Neural progenitor cell (in vitro differentiated cells): Measurements from ENCODE around the gene KRTAP26-1. TPM values are rescaled to one million over a fixed set of nuclear protein-coding genes. Genes with fewer than 3 reads are reported as not detected.

Experiments used
- DNase-seq: peaks from one replicate; pipeline ENCODE4 v3.0.0-alpha.2; 2016; ENCODE audit warnings: low spot score
- H2AFZ ChIP-seq: fragments of 200-600 bp; sonication (generic); replicated peaks from 2 replicates; pipeline ENCODE4 v1.6.1; 2016; ENCODE audit warnings: antibody characterized with exemption
- H3F3A ChIP-seq: fragments of 200-600 bp; sonication (generic); 2 replicates; pipeline ENCODE4 v1.6.1; 2016; ENCODE audit warnings: antibody characterized with exemption, low read depth
- H3K27ac ChIP-seq: fragments of 200-600 bp; sonication (generic); 2 replicates; pipeline ENCODE4 v1.5.1; 2016; ENCODE audit warnings: mild to moderate bottlenecking
- H3K27me3 ChIP-seq: fragments of 200-600 bp; sonication (generic); 2 replicates; pipeline ENCODE4 v1.6.1; 2016; ENCODE audit warnings: mild to moderate bottlenecking, moderate library complexity
- H3K36me3 ChIP-seq: fragments of 200-600 bp; sonication (generic); 2 replicates; pipeline ENCODE4 v1.5.1; 2016
- H3K4me1 ChIP-seq: fragments of 200-600 bp; sonication (generic); 2 replicates; pipeline ENCODE4 v1.6.1; 2016; ENCODE audit warnings: mixed run types
- H3K4me2 ChIP-seq: fragments of 200-600 bp; sonication (generic); 2 replicates; pipeline ENCODE4 v1.6.1; 2016
- H3K4me3 ChIP-seq: fragments of 200-600 bp; sonication (generic); 2 replicates; pipeline ENCODE4 v1.5.1; 2016
- H3K79me2 ChIP-seq: fragments of 200-600 bp; sonication (generic); 2 replicates; pipeline ENCODE4 v1.6.1; 2016; ENCODE audit warnings: low read depth
- H3K9ac ChIP-seq: fragments of 200-600 bp; sonication (generic); 2 replicates; pipeline ENCODE4 v1.6.1; 2016
- H3K9me3 ChIP-seq: fragments of 200-600 bp; sonication (generic); 2 replicates; pipeline ENCODE4 v1.5.1; 2016; ENCODE audit warnings: low read depth
- H4K20me1 ChIP-seq: fragments of 200-600 bp; sonication (generic); 2 replicates; pipeline ENCODE4 v1.6.1; 2016; ENCODE audit warnings: low read depth
- H3K27ac Mint-ChIP-seq: 3 replicates; pipeline ENCODE4 v1.8.0; 2021; ENCODE audit warnings: mixed read lengths
- H3K27me3 Mint-ChIP-seq: 2 replicates; pipeline ENCODE4 v1.8.0; 2022; ENCODE audit warnings: low read depth, mild to moderate bottlenecking, inconsistent platforms, moderate library complexity, mixed read lengths; ENCODE audit not compliant: insufficient read depth
- H3K36me3 Mint-ChIP-seq: 3 replicates; pipeline ENCODE4 v1.8.0; 2021; ENCODE audit warnings: mixed read lengths
- H3K4me1 Mint-ChIP-seq: 3 replicates; pipeline ENCODE4 v1.8.0; 2021; ENCODE audit warnings: mixed read lengths
- H3K4me3 Mint-ChIP-seq: 3 replicates; pipeline ENCODE4 v1.8.0; 2021; ENCODE audit warnings: mild to moderate bottlenecking, moderate library complexity, mixed read lengths
- H3K9me3 Mint-ChIP-seq: 3 replicates; pipeline ENCODE4 v1.8.0; 2020; ENCODE audit warnings: mixed read lengths
- EZH2 ChIP-seq: fragments of 200-600 bp; sonication (generic); IDR thresholded peaks from 2 replicates; pipeline ENCODE4 v1.6.1; 2017; ENCODE audit warnings: antibody characterized with exemption, mild to moderate bottlenecking, moderate library complexity
- EZH2phosphoT487 ChIP-seq: fragments of 200-600 bp; sonication (generic); IDR thresholded peaks from 2 replicates; pipeline ENCODE4 v1.6.1; 2017; ENCODE audit warnings: antibody characterized with exemption
- small RNA-seq: library from RNA; depleted of rRNA; stranded (forward); fragments of <200 nt; gene quantifications from one replicate; pipeline ENCODE3, GENCODE V24; 2015
- total RNA-seq: library from RNA; depleted of rRNA; stranded (reverse); fragments of >200 nt; gene quantifications from 2 replicates; pipeline ENCODE4 v1.2.3, GENCODE V29; 2015; ENCODE audit warnings: low replicate concordance
- TF ChIP-seq, protein P1 (sequence below): fragments of 200-600 bp; sonication (generic); IDR thresholded peaks from 2 replicates; pipeline ENCODE4 v1.5.1; 2017; ENCODE audit warnings: antibody characterized with exemption, mild to moderate bottlenecking

KRTAP26-1 gene
- total RNA-seq, 1 donor from 2014 or later: not detected

DNA sequence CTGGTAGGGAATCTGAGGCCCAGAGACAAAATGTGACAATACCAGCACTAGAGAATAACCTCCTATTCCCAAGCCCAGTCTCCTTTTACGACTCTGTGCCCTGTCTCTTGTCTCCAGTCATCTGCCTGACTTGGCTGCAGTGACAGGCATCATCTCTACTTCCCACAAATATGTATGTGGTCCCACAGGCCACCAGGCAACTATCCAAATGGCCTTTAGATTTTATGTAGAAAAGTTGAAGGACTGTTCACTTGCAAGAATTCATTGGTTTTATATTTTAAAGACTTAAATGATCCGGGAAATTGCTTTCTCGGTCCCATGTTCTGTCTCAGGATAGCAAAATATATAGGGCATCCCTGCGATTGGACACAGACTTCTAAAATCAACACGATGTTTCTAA lies 49.0 kb downstream of the KRTAP26-1 start:
- Histone ChIP-seq H3K27me3 (no peaks in the 10 kb centered on the region), H3F3A (no peaks in the 10 kb centered on the region), H3K79me2 (no peaks in the 10 kb centered on the region), H3K4me2 (no peak overlapping the region), H4K20me1 (no peaks in the 10 kb centered on the region), H2AFZ (no peak overlapping the region), H3K36me3 (no peaks in the 10 kb centered on the region), H3K9me3 (no peaks in the 10 kb centered on the region), H3K4me3 (no peak overlapping the region), H3K9ac (no peak overlapping the region), H3K4me1 (no peaks in the 10 kb centered on the region), H3K27ac (no peak overlapping the region)
- no peak for TF ChIP-seq EZH2
- no peak for TF ChIP-seq EZH2phosphoT487
- TF ChIP-seq, protein P1, sequence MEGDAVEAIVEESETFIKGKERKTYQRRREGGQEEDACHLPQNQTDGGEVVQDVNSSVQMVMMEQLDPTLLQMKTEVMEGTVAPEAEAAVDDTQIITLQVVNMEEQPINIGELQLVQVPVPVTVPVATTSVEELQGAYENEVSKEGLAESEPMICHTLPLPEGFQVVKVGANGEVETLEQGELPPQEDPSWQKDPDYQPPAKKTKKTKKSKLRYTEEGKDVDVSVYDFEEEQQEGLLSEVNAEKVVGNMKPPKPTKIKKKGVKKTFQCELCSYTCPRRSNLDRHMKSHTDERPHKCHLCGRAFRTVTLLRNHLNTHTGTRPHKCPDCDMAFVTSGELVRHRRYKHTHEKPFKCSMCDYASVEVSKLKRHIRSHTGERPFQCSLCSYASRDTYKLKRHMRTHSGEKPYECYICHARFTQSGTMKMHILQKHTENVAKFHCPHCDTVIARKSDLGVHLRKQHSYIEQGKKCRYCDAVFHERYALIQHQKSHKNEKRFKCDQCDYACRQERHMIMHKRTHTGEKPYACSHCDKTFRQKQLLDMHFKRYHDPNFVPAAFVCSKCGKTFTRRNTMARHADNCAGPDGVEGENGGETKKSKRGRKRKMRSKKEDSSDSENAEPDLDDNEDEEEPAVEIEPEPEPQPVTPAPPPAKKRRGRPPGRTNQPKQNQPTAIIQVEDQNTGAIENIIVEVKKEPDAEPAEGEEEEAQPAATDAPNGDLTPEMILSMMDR: no peak
- DNase-seq: no peak
- peaks cover 7% of the 10 kb centered on the region for H3K9me3 Mint-ChIP-seq
- H3K4me1 Mint-ChIP-seq: no peaks in the 10 kb centered on the region
- H3K4me3 Mint-ChIP-seq: no peak overlapping the region
- no peaks in the 10 kb centered on the region for H3K36me3 Mint-ChIP-seq
- peaks cover 2% of the 10 kb centered on the region for H3K27me3 Mint-ChIP-seq
- no peak overlapping the region for H3K27ac Mint-ChIP-seq

DNA sequence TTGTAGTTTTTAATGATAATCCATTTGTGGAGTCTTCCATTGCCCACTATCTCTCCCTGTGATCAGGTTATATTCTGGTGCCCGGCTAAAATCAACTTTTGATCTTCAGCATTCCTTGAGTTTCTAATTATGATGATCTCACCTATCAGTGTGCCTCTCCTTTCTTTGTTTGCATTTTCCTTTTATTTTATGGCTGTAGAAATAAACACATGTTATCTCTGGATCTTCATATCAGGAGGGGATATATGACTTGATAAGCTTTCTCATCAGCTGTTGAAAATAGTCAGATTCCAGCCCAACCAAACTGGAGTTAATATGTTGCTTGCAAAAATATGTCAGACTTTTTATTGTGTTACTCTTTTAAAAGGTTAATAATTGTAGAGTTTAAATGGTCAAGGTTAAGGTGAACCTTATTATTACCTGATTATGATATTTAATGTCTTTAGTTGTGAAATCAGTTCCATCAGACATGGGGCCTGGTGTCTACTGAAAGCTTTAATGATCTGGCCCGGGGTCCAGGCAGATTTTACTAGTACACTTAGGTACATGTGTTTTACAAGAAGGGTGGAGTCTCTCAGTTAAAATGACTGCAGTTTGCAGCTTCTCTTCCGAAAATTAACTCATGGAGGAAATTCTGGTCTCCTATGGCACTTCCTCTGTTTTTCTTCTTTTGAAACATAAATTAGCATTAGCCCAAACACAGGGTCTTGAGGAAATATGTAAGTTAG lies 50.1 kb downstream of the KRTAP26-1 start:
- H3K27ac ChIP-seq: no peak overlapping the region
- no peaks in the 10 kb centered on the region for H3K27me3 ChIP-seq
- H3K4me1 ChIP-seq: no peaks in the 10 kb centered on the region
- Mint-ChIP-seq H3K9me3 (peaks cover 11% of the 10 kb centered on the region), H3K4me3 (no peak overlapping the region), H3K27me3 (peaks cover 2% of the 10 kb centered on the region), H3K36me3 (no peaks in the 10 kb centered on the region), H3K27ac (no peak overlapping the region), H3K4me1 (no peaks in the 10 kb centered on the region)
- no peaks in the 10 kb centered on the region for H3K9me3 ChIP-seq
- H3K36me3 ChIP-seq: no peaks in the 10 kb centered on the region
- no peak overlapping the region for H3K9ac ChIP-seq
- TF ChIP-seq EZH2phosphoT487 (no peak), EZH2 (no peak)
- TF ChIP-seq, protein P1: no peak
- no peak overlapping the region for H3K4me2 ChIP-seq
- H2AFZ ChIP-seq: no peak overlapping the region
- H3F3A ChIP-seq: no peaks in the 10 kb centered on the region
- no peaks in the 10 kb centered on the region for H4K20me1 ChIP-seq
- no peak for DNase-seq
- H3K79me2 ChIP-seq: no peaks in the 10 kb centered on the region
- no peak overlapping the region for H3K4me3 ChIP-seq

Small RNAs within 50 kb of the gene (small RNA-seq; reads per million reads assigned to genes)
- gene KRTAP23-1: not detected

Other genes starting within 250 kb of the KRTAP26-1 start
- not detected in 2 replicates for gene CLDN17, start 153.5 kb downstream of the KRTAP26-1 start, total RNA-seq
- gene CLDN8, start 104.2 kb downstream of the KRTAP26-1 start, total RNA-seq: not detected in 2 replicates
- not detected in 2 replicates for gene KRTAP24-1, start 37.4 kb downstream of the KRTAP26-1 start, total RNA-seq
- not detected in 2 replicates for gene KRTAP25-1, start 30.8 kb downstream of the KRTAP26-1 start, total RNA-seq
- gene KRTAP27-1, start 17.4 kb upstream of the KRTAP26-1 start, total RNA-seq: not detected in 2 replicates
- gene KRTAP23-1, start 28.3 kb upstream of the KRTAP26-1 start, total RNA-seq: not detected in 2 replicates
- gene KRTAP13-2, start 52.0 kb upstream of the KRTAP26-1 start, total RNA-seq: not detected in 2 replicates
- gene KRTAP13-1, start 75.7 kb upstream of the KRTAP26-1 start, total RNA-seq: not detected in 2 replicates
- not detected in 2 replicates for gene KRTAP13-3, start 105.6 kb upstream of the KRTAP26-1 start, total RNA-seq
- not detected in 2 replicates for gene KRTAP13-4, start 109.9 kb upstream of the KRTAP26-1 start, total RNA-seq
- gene KRTAP15-1, start 120.0 kb upstream of the KRTAP26-1 start, total RNA-seq: not detected in 2 replicates
- gene KRTAP19-1, start 160.1 kb upstream of the KRTAP26-1 start, total RNA-seq: not detected in 2 replicates
- not detected in 2 replicates for gene KRTAP19-2, start 167.1 kb upstream of the KRTAP26-1 start, total RNA-seq
- gene KRTAP19-3, start 171.7 kb upstream of the KRTAP26-1 start, total RNA-seq: not detected in 2 replicates
- not detected in 2 replicates for gene KRTAP19-4, start 176.8 kb upstream of the KRTAP26-1 start, total RNA-seq
- not detected in 2 replicates for gene KRTAP19-5, start 181.8 kb upstream of the KRTAP26-1 start, total RNA-seq
- not detected in 2 replicates for gene KRTAP19-6, start 221.5 kb upstream of the KRTAP26-1 start, total RNA-seq
- not detected in 2 replicates for gene KRTAP19-7, start 241.0 kb upstream of the KRTAP26-1 start, total RNA-seq